ENCODE measurements around the gene DPAGT1. TPM values are rescaled to one million over a fixed set of nuclear protein-coding genes. Genes with fewer than 3 reads are reported as not detected.
A peak's percentile ranks its signal among the peaks of the same experiment; 100 is the strongest.

DPAGT1 gene
- total RNA-seq, 4 donors from 2014 or later: 14.2 to 28.7 (median 19.9) TPM

DNA sequence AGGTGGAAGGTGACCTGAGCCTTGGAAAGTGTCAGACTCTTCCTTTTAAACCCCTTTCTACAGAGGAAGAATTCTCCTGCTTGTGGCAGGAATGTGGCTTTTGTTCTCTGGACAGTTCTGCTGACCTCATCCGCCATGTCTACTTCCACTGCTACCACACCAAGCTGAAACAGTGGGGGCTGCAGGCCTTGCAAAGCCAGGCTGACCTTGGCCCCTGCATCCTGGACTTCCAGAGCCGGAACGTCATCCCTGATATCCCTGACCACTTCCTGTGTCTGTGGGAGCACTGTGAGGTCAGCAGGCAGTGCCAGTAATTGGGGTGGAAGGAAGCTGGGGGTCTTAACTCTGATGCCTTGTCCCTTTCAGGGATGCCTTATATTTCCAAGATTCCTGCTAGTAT lies 29.0 kb upstream of the DPAGT1 start:
- WGBS: 56% methylated on average over 3 of the region's 3 CpGs
- Histone ChIP-seq H3K4me1 (peaks cover 0 to 14% (median 7%) of the 10 kb centered on the region in 4 donors), H3K9me3 (no peaks in the 10 kb centered on the region), H3K36me3 (peaks cover 56 to 85% (median 81%) of the 10 kb centered on the region in 4 donors), H3K27ac (replicated peaks in 1 of 4) (no peak overlapping the region), H3K27me3 (no peaks in the 10 kb centered on the region), H3K4me3 (no peak overlapping the region)
- DNase-seq (ENCODE audit: extremely low spot score): no peak
- intact Hi-C loops (cut with DNase I): no loop called here
- no peak for TF ChIP-seq POLR2AphosphoS5 (IDR thresholded peaks at IDR 0.05)
- no peak for TF ChIP-seq EP300 (IDR thresholded peaks at IDR 0.05)
- no peak for TF ChIP-seq POLR2A (IDR thresholded peaks at IDR 0.05; ENCODE audit: low read depth)
- TF ChIP-seq, protein P1, sequence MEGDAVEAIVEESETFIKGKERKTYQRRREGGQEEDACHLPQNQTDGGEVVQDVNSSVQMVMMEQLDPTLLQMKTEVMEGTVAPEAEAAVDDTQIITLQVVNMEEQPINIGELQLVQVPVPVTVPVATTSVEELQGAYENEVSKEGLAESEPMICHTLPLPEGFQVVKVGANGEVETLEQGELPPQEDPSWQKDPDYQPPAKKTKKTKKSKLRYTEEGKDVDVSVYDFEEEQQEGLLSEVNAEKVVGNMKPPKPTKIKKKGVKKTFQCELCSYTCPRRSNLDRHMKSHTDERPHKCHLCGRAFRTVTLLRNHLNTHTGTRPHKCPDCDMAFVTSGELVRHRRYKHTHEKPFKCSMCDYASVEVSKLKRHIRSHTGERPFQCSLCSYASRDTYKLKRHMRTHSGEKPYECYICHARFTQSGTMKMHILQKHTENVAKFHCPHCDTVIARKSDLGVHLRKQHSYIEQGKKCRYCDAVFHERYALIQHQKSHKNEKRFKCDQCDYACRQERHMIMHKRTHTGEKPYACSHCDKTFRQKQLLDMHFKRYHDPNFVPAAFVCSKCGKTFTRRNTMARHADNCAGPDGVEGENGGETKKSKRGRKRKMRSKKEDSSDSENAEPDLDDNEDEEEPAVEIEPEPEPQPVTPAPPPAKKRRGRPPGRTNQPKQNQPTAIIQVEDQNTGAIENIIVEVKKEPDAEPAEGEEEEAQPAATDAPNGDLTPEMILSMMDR (IDR thresholded peaks at IDR 0.05): no peak

DNA sequence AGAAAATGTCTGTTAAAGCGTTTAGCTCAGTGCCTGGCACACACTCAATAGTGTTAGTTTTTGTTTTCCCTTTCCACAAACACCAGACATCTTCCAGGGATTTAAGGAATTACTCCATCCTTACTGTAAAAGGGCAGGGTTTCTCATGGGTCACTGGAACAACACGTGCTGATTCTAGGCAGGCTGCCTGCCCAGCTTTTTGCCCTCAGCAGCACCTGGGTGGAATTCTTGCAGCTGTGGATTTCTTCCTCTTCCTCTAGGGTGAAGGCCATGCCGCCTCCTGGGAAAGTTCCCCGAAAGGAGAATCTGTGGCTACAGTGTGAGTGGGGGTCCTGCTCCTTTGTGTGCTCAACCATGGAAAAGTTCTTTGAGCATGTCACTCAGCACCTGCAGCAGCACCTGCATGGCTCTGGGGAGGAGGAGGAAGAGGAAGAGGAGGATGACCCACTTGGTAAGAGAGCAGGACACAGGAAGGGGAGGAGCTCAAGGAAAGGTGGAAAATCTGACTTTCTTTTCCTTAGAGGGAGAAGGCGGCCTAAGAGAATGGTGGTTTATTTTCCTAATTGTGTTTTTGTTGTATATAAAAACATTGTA lies 25.1 kb upstream of the DPAGT1 start:
- H3K9me3 ChIP-seq: no peaks in the 10 kb centered on the region
- peaks cover 12 to 36% (median 21%) of the 10 kb centered on the region in 4 donors for H3K4me1 ChIP-seq
- no peak for DNase-seq (ENCODE audit: extremely low spot score)
- TF ChIP-seq EP300 (IDR thresholded peaks at IDR 0.05) (no peak), POLR2AphosphoS5 (IDR thresholded peaks at IDR 0.05) (no peak), POLR2A (IDR thresholded peaks at IDR 0.05; ENCODE audit: low read depth) (no peak)
- TF ChIP-seq, protein P1 (IDR thresholded peaks at IDR 0.05): no peak
- WGBS: 56% methylated on average over 5 of the region's 5 CpGs
- no peak overlapping the region for H3K4me3 ChIP-seq
- no peaks in the 10 kb centered on the region for H3K27me3 ChIP-seq
- H3K27ac ChIP-seq (replicated peaks in 1 of 4): no peak overlapping the region
- H3K36me3 ChIP-seq: peaks cover 23 to 64% (median 61%) of the 10 kb centered on the region in 4 donors
- intact Hi-C loops (cut with DNase I): no loop called here

GRCh38 chr11:119125821-119126220 lies 24.2 kb upstream of the DPAGT1 start:
- peaks cover 15 to 37% (median 23%) of the 10 kb centered on the region in 4 donors for H3K4me1 ChIP-seq
- peaks cover 14 to 55% (median 51%) of the 10 kb centered on the region in 4 donors for H3K36me3 ChIP-seq
- H3K27me3 ChIP-seq: no peaks in the 10 kb centered on the region
- no peak overlapping the region for H3K4me3 ChIP-seq
- intact Hi-C loops (cut with DNase I): no loop called here
- 90% methylated on average over 6 of the region's 6 CpGs for WGBS
- no peaks in the 10 kb centered on the region for H3K9me3 ChIP-seq
- H3K27ac ChIP-seq (replicated peaks in 1 of 4): no peak overlapping the region
- no peak for DNase-seq (ENCODE audit: extremely low spot score)
- TF ChIP-seq POLR2AphosphoS5 (IDR thresholded peaks at IDR 0.05) (no peak), POLR2A (IDR thresholded peaks at IDR 0.05; ENCODE audit: low read depth) (no peak), EP300 (IDR thresholded peaks at IDR 0.05) (no peak)
- TF ChIP-seq, protein P1 (IDR thresholded peaks at IDR 0.05): no peak

- Histone ChIP-seq H3K36me3 (peaks cover 0 to 29% (median 23%) of the 10 kb centered on the region in 4 donors), H3K27me3 (no peaks in the 10 kb centered on the region), H3K27ac (replicated peaks in 1 of 4) (peak overlapping the region; percentile 80 to 92 (median 82)), H3K4me3 (peak overlapping the region; percentile 83 to 91 (median 87)), H3K9me3 (no peaks in the 10 kb centered on the region), H3K4me1 (peaks cover 20 to 41% (median 25%) of the 10 kb centered on the region in 4 donors)
- intact Hi-C loops (cut with DNase I): no loop called here
- under 1% methylated on average over 20 of the region's 20 CpGs for WGBS
- DNase-seq (ENCODE audit: extremely low spot score): no peak
- no peak for TF ChIP-seq EP300 (IDR thresholded peaks at IDR 0.05)
- TF ChIP-seq, protein P1 (IDR thresholded peaks at IDR 0.05): no peak
- TF ChIP-seq POLR2A (IDR thresholded peaks at IDR 0.05; ENCODE audit: low read depth): no peak
- TF ChIP-seq POLR2AphosphoS5 (IDR thresholded peaks at IDR 0.05): no peak
These were observed 20.1 kb upstream of the DPAGT1 start for GRCh38 chr11:119121811-119122124.
